Loucy (cell line): ENCODE data around the gene ARHGAP24.
"Not testable (repeated sequence)": the region's sequence is repeated elsewhere in the genome, so short reads cannot be mapped to it uniquely, and the experiment has no call there.

ENCODE experiments used
- CTCF ChIP-seq: fragments of 200-600 bp; sonication (generic); conservative IDR thresholded peaks from 2 replicates; pipeline ENCODE4 v1.5.1; 2014; ENCODE audit warnings: mild to moderate bottlenecking, antibody characterized with exemption, low read length
- EZH2phosphoT487 ChIP-seq: fragments of 200-600 bp; IDR thresholded peaks from 2 replicates; pipeline ENCODE4 v1.6.1; 2018; ENCODE audit warnings: antibody characterized with exemption, mild to moderate bottlenecking, moderate library complexity, borderline replicate concordance

DNA sequence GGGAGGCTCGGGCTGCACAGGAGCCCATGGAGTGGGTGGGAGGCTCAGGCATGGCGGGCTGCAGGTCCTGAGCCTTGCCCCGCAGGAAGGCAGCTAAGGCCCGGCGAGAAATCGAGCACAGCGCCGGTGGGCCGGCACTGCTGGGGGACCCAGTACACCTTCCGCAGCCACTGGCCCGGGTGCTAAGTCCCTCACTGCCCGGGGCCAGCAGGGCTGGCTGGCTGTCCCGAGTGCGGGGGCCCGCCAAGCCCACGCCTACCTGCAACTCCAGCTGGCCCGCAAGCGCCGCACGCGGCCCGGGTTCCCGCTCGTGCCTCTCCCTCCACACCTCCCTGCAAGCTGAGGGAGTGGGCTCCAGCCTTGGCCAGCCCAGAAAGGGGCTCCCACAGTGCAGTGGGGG is 546.7 kb downstream of the ARHGAP24 start:
- TF ChIP-seq CTCF, EZH2phosphoT487: not testable (repeated sequence)
